Astrocyte (in vitro differentiated cells and primary cell): ENCODE data around the gene ERICH3. TPM values are rescaled to one million over a fixed set of nuclear protein-coding genes. Genes with fewer than 3 reads are reported as not detected.

ENCODE experiments used
- DNase-seq: peaks from one replicate; pipeline ENCODE4 v3.0.0-alpha.2; 2010; ENCODE audit warnings: low read depth
- FAIRE-seq: peaks from 2 replicates; lab custom pipeline; 2011; peaks lifted over from hg19 to GRCh38; lab: Jason Lieb, UNC
- H2AFZ ChIP-seq: 2 replicates; pipeline ENCODE4 v1.6.0; 2012; ENCODE audit warnings: low read depth, low read length, inconsistent platforms
- H3K27ac ChIP-seq: 2 replicates; pipeline ENCODE4 v1.5.1; 2011; ENCODE audit warnings: low read depth, low read length, inconsistent platforms
- H3K27me3 ChIP-seq: 2 replicates; pipeline ENCODE4 v1.6.0; 2011; ENCODE audit warnings: low read length, inconsistent platforms; ENCODE audit not compliant: insufficient read depth
- H3K36me3 ChIP-seq: 2 replicates; pipeline ENCODE4 v1.5.1; 2011; ENCODE audit warnings: low read length, inconsistent platforms; ENCODE audit not compliant: insufficient read depth
- H3K4me1 ChIP-seq: 2 replicates; pipeline ENCODE4 v1.5.1; 2011; ENCODE audit warnings: low read length, inconsistent platforms; ENCODE audit not compliant: insufficient read depth
- H3K4me2 ChIP-seq: 2 replicates; pipeline ENCODE4 v1.6.0; 2012; ENCODE audit warnings: low read length, inconsistent platforms
- H3K4me3 ChIP-seq: 2 replicates; pipeline ENCODE4 v1.5.1; 2011; ENCODE audit warnings: low read depth, mild to moderate bottlenecking, low read length, inconsistent platforms; ENCODE audit not compliant: insufficient read depth
- H3K79me2 ChIP-seq: 2 replicates; pipeline ENCODE4 v1.6.0; 2012; ENCODE audit warnings: mild to moderate bottlenecking, low read length, inconsistent platforms; ENCODE audit not compliant: insufficient read depth
- H3K9ac ChIP-seq: 2 replicates; pipeline ENCODE4 v1.6.0; 2012; ENCODE audit warnings: mild to moderate bottlenecking, low read length, inconsistent platforms
- H3K9me3 ChIP-seq: 2 replicates; pipeline ENCODE4 v1.5.1; 2012; ENCODE audit warnings: low read depth, mild to moderate bottlenecking, low read length, inconsistent platforms; ENCODE audit not compliant: insufficient read depth
- H4K20me1 ChIP-seq: 2 replicates; pipeline ENCODE4 v1.6.0; 2012; ENCODE audit warnings: low read length, inconsistent platforms; ENCODE audit not compliant: insufficient read depth
- H3K27ac Mint-ChIP-seq: one replicate; pipeline ENCODE4 v1.8.0; 2021; ENCODE audit warnings: mild to moderate bottlenecking, mixed read lengths; ENCODE audit not compliant: unreplicated experiment
- H3K27me3 Mint-ChIP-seq: one replicate; pipeline ENCODE4 v1.8.0; 2021; ENCODE audit warnings: low read depth, mixed read lengths; ENCODE audit not compliant: unreplicated experiment
- H3K36me3 Mint-ChIP-seq: one replicate; pipeline ENCODE4 v1.8.0; 2021; ENCODE audit warnings: low read depth, mixed read lengths; ENCODE audit not compliant: unreplicated experiment
- H3K4me1 Mint-ChIP-seq: one replicate; pipeline ENCODE4 v1.8.0; 2021; ENCODE audit warnings: low read depth, mixed read lengths; ENCODE audit not compliant: unreplicated experiment
- H3K4me3 Mint-ChIP-seq: one replicate; pipeline ENCODE4 v1.8.0; 2021; ENCODE audit warnings: mild to moderate bottlenecking, moderate library complexity, mixed read lengths; ENCODE audit not compliant: unreplicated experiment
- H3K9me3 Mint-ChIP-seq: one replicate; pipeline ENCODE4 v1.8.0; 2021; ENCODE audit warnings: mild to moderate bottlenecking, mixed read lengths; ENCODE audit not compliant: unreplicated experiment
- EZH2 ChIP-seq: IDR thresholded peaks from 2 replicates; pipeline ENCODE4 v1.6.1; 2012; ENCODE audit warnings: mild to moderate bottlenecking, low read length, inconsistent platforms; ENCODE audit not compliant: insufficient read depth
- total RNA-seq: library from RNA; stranded (reverse); gene quantifications from 2 replicates; pipeline ENCODE4 v1.2.1, GENCODE V29; 2021
- TF ChIP-seq, protein P1 (sequence below): IDR thresholded peaks from 2 replicates; pipeline ENCODE4 v1.5.1; 2011; ENCODE audit warnings: low read depth, mild to moderate bottlenecking, inconsistent platforms, low read length, moderate library complexity; ENCODE audit not compliant: insufficient read depth

ERICH3 gene
- total RNA-seq, 1 donor from 2014 or later = not detected

DNA sequence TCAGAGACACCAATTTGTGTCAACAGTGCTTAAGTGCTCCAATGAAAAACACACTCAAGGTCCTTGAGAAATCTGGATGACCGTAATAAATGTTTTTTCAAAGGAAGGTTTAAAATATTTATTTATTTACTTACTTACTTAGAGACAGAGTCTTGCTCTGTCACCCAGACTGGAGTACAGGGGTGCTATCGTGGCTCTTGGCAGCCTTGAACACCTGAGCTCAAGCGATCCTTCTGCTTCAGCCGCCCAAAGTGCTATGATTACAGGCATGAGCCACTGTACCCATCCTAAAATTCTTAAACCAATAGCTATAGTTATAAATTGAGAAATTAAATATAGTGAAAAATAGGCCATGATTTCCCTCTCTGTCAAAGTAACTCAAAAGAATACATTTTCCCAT lies 17.3 kb upstream of the ERICH3 start:
- Mint-ChIP-seq H3K4me3 (no peak overlapping the region), H3K36me3 (no peaks in the 10 kb centered on the region), H3K4me1 (peaks cover 8% of the 10 kb centered on the region), H3K27ac (no peak overlapping the region), H3K9me3 (no peaks in the 10 kb centered on the region), H3K27me3 (no peaks in the 10 kb centered on the region)
- H3K4me1 ChIP-seq = peaks cover 7% of the 10 kb centered on the region
- H4K20me1 ChIP-seq = no peaks in the 10 kb centered on the region
- FAIRE-seq = no peak
- H3K27ac ChIP-seq = no peak overlapping the region
- no peak overlapping the region for H2AFZ ChIP-seq
- H3K27me3 ChIP-seq = no peaks in the 10 kb centered on the region
- H3K4me2 ChIP-seq = no peak overlapping the region
- no peak for TF ChIP-seq EZH2
- TF ChIP-seq, protein P1, sequence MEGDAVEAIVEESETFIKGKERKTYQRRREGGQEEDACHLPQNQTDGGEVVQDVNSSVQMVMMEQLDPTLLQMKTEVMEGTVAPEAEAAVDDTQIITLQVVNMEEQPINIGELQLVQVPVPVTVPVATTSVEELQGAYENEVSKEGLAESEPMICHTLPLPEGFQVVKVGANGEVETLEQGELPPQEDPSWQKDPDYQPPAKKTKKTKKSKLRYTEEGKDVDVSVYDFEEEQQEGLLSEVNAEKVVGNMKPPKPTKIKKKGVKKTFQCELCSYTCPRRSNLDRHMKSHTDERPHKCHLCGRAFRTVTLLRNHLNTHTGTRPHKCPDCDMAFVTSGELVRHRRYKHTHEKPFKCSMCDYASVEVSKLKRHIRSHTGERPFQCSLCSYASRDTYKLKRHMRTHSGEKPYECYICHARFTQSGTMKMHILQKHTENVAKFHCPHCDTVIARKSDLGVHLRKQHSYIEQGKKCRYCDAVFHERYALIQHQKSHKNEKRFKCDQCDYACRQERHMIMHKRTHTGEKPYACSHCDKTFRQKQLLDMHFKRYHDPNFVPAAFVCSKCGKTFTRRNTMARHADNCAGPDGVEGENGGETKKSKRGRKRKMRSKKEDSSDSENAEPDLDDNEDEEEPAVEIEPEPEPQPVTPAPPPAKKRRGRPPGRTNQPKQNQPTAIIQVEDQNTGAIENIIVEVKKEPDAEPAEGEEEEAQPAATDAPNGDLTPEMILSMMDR = no peak
- no peak overlapping the region for H3K9ac ChIP-seq
- H3K4me3 ChIP-seq = no peak overlapping the region
- no peak for DNase-seq
- H3K9me3 ChIP-seq = no peaks in the 10 kb centered on the region
- H3K36me3 ChIP-seq = no peaks in the 10 kb centered on the region
- no peaks in the 10 kb centered on the region for H3K79me2 ChIP-seq

DNA sequence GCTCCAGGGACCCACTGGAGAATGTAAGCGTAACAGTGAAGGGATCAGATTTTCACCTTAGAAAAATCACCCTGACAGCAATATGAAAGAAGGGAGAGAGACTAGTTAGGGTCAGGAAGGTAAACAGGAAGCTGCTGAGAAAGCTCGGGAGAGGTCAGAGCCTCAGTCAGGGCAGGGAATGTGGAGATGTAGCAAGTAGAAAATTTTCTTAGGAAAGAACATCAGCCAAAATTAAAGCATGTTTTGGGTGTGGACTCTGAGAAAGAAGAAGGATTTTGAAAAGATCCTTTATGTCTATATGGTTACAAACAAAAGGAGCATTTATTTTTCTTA lies 16.7 kb upstream of the ERICH3 start:
- Histone ChIP-seq H3K9ac (no peak overlapping the region), H3K36me3 (no peaks in the 10 kb centered on the region), H4K20me1 (no peaks in the 10 kb centered on the region), H3K27ac (no peak overlapping the region), H3K4me2 (no peak overlapping the region), H3K9me3 (no peaks in the 10 kb centered on the region), H3K27me3 (no peaks in the 10 kb centered on the region), H3K4me1 (peaks cover 7% of the 10 kb centered on the region), H2AFZ (peak overlapping the region; percentile 43), H3K4me3 (no peak overlapping the region), H3K79me2 (no peaks in the 10 kb centered on the region)
- Mint-ChIP-seq H3K4me3 (no peak overlapping the region), H3K27ac (no peak overlapping the region), H3K9me3 (no peaks in the 10 kb centered on the region), H3K36me3 (no peaks in the 10 kb centered on the region), H3K27me3 (no peaks in the 10 kb centered on the region), H3K4me1 (peaks cover 8% of the 10 kb centered on the region)
- no peak for DNase-seq
- FAIRE-seq = no peak
- TF ChIP-seq EZH2 = no peak
- TF ChIP-seq, protein P1 = no peak

DNA sequence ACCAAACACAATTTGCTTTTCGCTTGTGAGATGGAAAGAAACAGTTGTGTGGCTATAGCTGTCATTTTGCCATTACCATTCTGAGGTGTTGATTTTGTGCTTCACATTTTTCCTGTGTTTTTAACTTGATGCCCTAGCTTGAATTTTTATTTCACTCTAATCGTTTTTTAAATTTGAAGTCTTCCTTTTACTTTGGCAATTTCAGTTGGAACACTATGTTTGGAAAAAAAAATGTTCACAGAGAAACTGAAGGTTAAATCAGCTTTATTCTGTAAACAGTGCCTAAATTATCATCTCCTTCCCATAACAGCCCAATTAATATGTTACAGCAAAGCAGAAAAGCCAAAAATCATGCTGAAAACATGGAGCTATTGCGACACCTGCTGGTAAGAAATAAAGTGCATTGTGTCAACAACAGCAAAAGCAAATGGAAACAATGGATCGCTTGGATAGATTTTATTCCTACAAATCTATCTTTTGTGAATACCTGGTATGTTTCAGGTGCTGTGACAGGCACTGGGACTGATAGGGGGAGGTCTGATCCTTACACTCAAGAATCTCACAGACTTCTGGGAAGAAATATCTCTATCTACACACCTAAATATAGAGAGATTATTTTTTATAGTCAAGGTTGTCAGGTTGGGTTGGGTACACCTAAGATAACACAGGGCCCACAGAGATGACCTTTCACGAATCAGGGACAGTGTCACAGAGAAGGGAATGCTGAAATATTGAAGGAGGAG lies 16.2 kb upstream of the ERICH3 start:
- Histone ChIP-seq H3K9me3 (no peaks in the 10 kb centered on the region), H3K4me3 (no peak overlapping the region), H3K27me3 (no peaks in the 10 kb centered on the region), H4K20me1 (no peaks in the 10 kb centered on the region), H2AFZ (peak overlapping the region; percentile 43), H3K9ac (no peak overlapping the region), H3K79me2 (no peaks in the 10 kb centered on the region), H3K4me2 (no peak overlapping the region), H3K27ac (no peak overlapping the region), H3K4me1 (peaks cover 7% of the 10 kb centered on the region), H3K36me3 (no peaks in the 10 kb centered on the region)
- H3K9me3 Mint-ChIP-seq = no peaks in the 10 kb centered on the region
- no peak for FAIRE-seq
- H3K4me1 Mint-ChIP-seq = peaks cover 8% of the 10 kb centered on the region
- no peak overlapping the region for H3K4me3 Mint-ChIP-seq
- TF ChIP-seq, protein P1 = peak; percentile 94
- TF ChIP-seq EZH2 = no peak
- H3K27ac Mint-ChIP-seq = no peak overlapping the region
- no peak for DNase-seq
- H3K36me3 Mint-ChIP-seq = no peaks in the 10 kb centered on the region
- no peaks in the 10 kb centered on the region for H3K27me3 Mint-ChIP-seq
